Loucy (cell line): Measurements from ENCODE around the gene SDR39U1.

Source experiments
- CTCF ChIP-seq: fragments of 200-600 bp; sonication (generic); conservative IDR thresholded peaks from 2 replicates; pipeline ENCODE4 v1.5.1; 2014; ENCODE audit warnings: mild to moderate bottlenecking, antibody characterized with exemption, low read length
- EZH2phosphoT487 ChIP-seq: fragments of 200-600 bp; IDR thresholded peaks from 2 replicates; pipeline ENCODE4 v1.6.1; 2018; ENCODE audit warnings: antibody characterized with exemption, mild to moderate bottlenecking, moderate library complexity, borderline replicate concordance

- TF ChIP-seq CTCF (no peak), EZH2phosphoT487 (no peak)
Measured at GRCh38 chr14:24434036-24434435, 8.5 kb downstream of the SDR39U1 start.
